IMR-90 (cell line): ENCODE measurements around the gene ANKDD1A. TPM values are rescaled to one million over a fixed set of nuclear protein-coding genes. Genes with fewer than 3 reads are reported as not detected.

ENCODE experiments used
- ATAC-seq: fragments of 200-7000 bp; cut with Tn5 transposase; 2 replicates; pipeline ENCODE4 v1.9.1; 2020; ENCODE audit warnings: low read depth, mild to moderate bottlenecking, moderate library complexity
- BruUV-seq: library from RNA; stranded (reverse); fragments of 400-500 nt; replicated peaks from 2 replicates; lab custom pipeline; 2021; lab: Mats Ljungman, UMichigan
- CTCF ChIA-PET: fragments of 300-600 bp; formaldehyde crosslinking; extraction: SDS; loops from one replicate; lab custom pipeline; 2021; ENCODE audit warnings: antibody characterized with exemption; lab: Yijun Ruan, JAX
- POLR2A ChIA-PET: fragments of 300-600 bp; sonication (Branson Sonifier 250); formaldehyde crosslinking; loops from one replicate; lab custom pipeline; 2022; ENCODE audit warnings: antibody characterized with exemption; ENCODE audit not compliant: unreplicated experiment; lab: Charles Lee
- DNase-seq: peaks from one replicate; pipeline ENCODE4 v3.0.0; 2013
- H2AFZ ChIP-seq: replicated peaks from 2 replicates; pipeline ENCODE3; 2013; ENCODE audit warnings: low read length, mild to moderate bottlenecking; ENCODE audit not compliant: poor library complexity
- H2AK5ac ChIP-seq: 2 replicates; pipeline ENCODE4 v1.6.1; 2013; ENCODE audit warnings: low read depth, low read length, inconsistent platforms
- H2AK9ac ChIP-seq: replicated peaks from 2 replicates; pipeline ENCODE3; 2013; ENCODE audit warnings: mild to moderate bottlenecking, low read depth, low read length, moderate library complexity; ENCODE audit not compliant: poor library complexity
- H2BK120ac ChIP-seq: 2 replicates; pipeline ENCODE4 v1.6.1; 2013; ENCODE audit warnings: low read depth, low read length, inconsistent platforms
- H2BK15ac ChIP-seq: 3 replicates; pipeline ENCODE4 v1.6.1; 2013; ENCODE audit warnings: low read depth, low read length, inconsistent platforms
- H2BK20ac ChIP-seq: 2 replicates; pipeline ENCODE4 v1.6.1; 2013; ENCODE audit warnings: low read depth, mild to moderate bottlenecking, inconsistent platforms, low read length, moderate library complexity
- H2BK5ac ChIP-seq: 2 replicates; pipeline ENCODE4 v1.6.1; 2013; ENCODE audit warnings: mild to moderate bottlenecking, low read depth, low read length, inconsistent platforms; ENCODE audit not compliant: poor library complexity, severe bottlenecking
- H3K14ac ChIP-seq: replicated peaks from 2 replicates; pipeline ENCODE4 v1.6.1; 2013; ENCODE audit warnings: low read depth, low read length, inconsistent platforms
- H3K18ac ChIP-seq: 2 replicates; pipeline ENCODE4 v1.6.1; 2013; ENCODE audit warnings: low read depth, low read length, control low read depth
- H3K23ac ChIP-seq: 2 replicates; pipeline ENCODE4 v1.6.1; 2013; ENCODE audit warnings: low read depth, low read length, inconsistent platforms
- H3K27ac ChIP-seq: 2 replicates; pipeline ENCODE4 v1.5.1; 2013; ENCODE audit warnings: mild to moderate bottlenecking, control low read depth, low read length; ENCODE audit not compliant: insufficient read depth
- H3K27me3 ChIP-seq: 2 replicates; pipeline ENCODE4 v1.6.1; 2013; ENCODE audit warnings: low read length; ENCODE audit not compliant: control insufficient read depth, insufficient read depth
- H3K36me3 ChIP-seq: 2 replicates; pipeline ENCODE4 v1.6.1; 2013; ENCODE audit warnings: low read length, mixed read lengths; ENCODE audit not compliant: control insufficient read depth, insufficient read depth
- H3K4ac ChIP-seq: 2 replicates; pipeline ENCODE4 v1.6.1; 2013; ENCODE audit warnings: low read depth, low read length, inconsistent platforms
- H3K4me1 ChIP-seq: 2 replicates; pipeline ENCODE4 v1.6.1; 2013; ENCODE audit warnings: low read length, mixed read lengths; ENCODE audit not compliant: control insufficient read depth, insufficient read depth
- H3K4me2 ChIP-seq: 2 replicates; pipeline ENCODE4 v1.6.1; 2013; ENCODE audit warnings: low read depth, mild to moderate bottlenecking, control low read depth, low read length, moderate library complexity
- H3K4me3 ChIP-seq: 2 replicates; pipeline ENCODE4 v1.5.1; 2013; ENCODE audit warnings: low read depth, mild to moderate bottlenecking, control low read depth, low read length, moderate library complexity; ENCODE audit not compliant: insufficient read depth
- H3K56ac ChIP-seq: 2 replicates; pipeline ENCODE4 v1.6.1; 2013; ENCODE audit warnings: low read length, inconsistent platforms; ENCODE audit not compliant: insufficient read depth; ENCODE audit errors: extremely low read depth
- H3K79me1 ChIP-seq, 2 experiments: 2 replicates each; pipeline ENCODE4 v1.6.1; 2013; ENCODE audit warnings: low read length in 2 of 2, inconsistent platforms in 1 of 2, low read depth in 1 of 2
- H3K9ac ChIP-seq: 2 replicates; pipeline ENCODE4 v1.6.1; 2013; ENCODE audit warnings: low read depth, low read length, control low read depth
- H3K9me1 ChIP-seq: 2 replicates; pipeline ENCODE4 v1.6.1; 2013; ENCODE audit warnings: low read length, inconsistent platforms; ENCODE audit not compliant: insufficient read depth
- H3K9me3 ChIP-seq: 2 replicates; pipeline ENCODE4 v1.6.1; 2013; ENCODE audit warnings: low read length; ENCODE audit not compliant: control insufficient read depth, insufficient read depth
- H4K20me1 ChIP-seq: 2 replicates; pipeline ENCODE4 v1.6.1; 2013; ENCODE audit warnings: low read length, inconsistent platforms; ENCODE audit not compliant: insufficient read depth
- H4K5ac ChIP-seq: 2 replicates; pipeline ENCODE4 v1.6.1; 2013; ENCODE audit warnings: mild to moderate bottlenecking, low read depth, low read length, control low read depth
- H4K8ac ChIP-seq, 2 experiments: 2 replicates each; pipeline ENCODE4 v1.6.1; 2013; ENCODE audit warnings: low read depth in 2 of 2, low read length in 2 of 2, control low read depth in 1 of 2, inconsistent platforms in 1 of 2
- H4K91ac ChIP-seq: 2 replicates; pipeline ENCODE4 v1.6.1; 2013; ENCODE audit warnings: low read depth, low read length, inconsistent platforms; ENCODE audit not compliant: insufficient read depth
- BHLHE40 ChIP-seq: fragments of 150-350 bp; IDR thresholded peaks from 2 replicates; pipeline ENCODE4 v1.6.1; 2016; ENCODE audit warnings: mild to moderate bottlenecking, low read depth, low read length
- CEBPB ChIP-seq: IDR thresholded peaks from 2 replicates; pipeline ENCODE4 v1.6.1; 2012; ENCODE audit warnings: low read depth, low read length, improper control_type of control experiment
- CHD1 ChIP-seq: IDR thresholded peaks from 2 replicates; pipeline ENCODE4 v1.6.1; 2012; ENCODE audit warnings: low read depth, low read length, improper control_type of control experiment
- CTCF ChIP-seq: conservative IDR thresholded peaks from 2 replicates; pipeline ENCODE4 v1.5.1; 2012; ENCODE audit warnings: mild to moderate bottlenecking, low read depth, low read length, improper control_type of control experiment
- ELK1 ChIP-seq: fragments of 150-350 bp; IDR thresholded peaks from 2 replicates; pipeline ENCODE4 v1.6.1; 2016; ENCODE audit warnings: low read depth, mild to moderate bottlenecking, low read length, moderate library complexity, borderline replicate concordance
- FOS ChIP-seq: fragments of 150-350 bp; IDR thresholded peaks from 2 replicates; pipeline ENCODE4 v1.6.1; 2016; ENCODE audit warnings: low read depth, low read length
- MAFK ChIP-seq: IDR thresholded peaks from 2 replicates; pipeline ENCODE4 v1.6.1; 2012; ENCODE audit warnings: low read depth, low read length, improper control_type of control experiment
- MAZ ChIP-seq: IDR thresholded peaks from 2 replicates; pipeline ENCODE4 v1.6.1; 2012; ENCODE audit warnings: low read depth, mild to moderate bottlenecking, low read length, improper control_type of control experiment, moderate library complexity, borderline replicate concordance
- MXI1 ChIP-seq: IDR thresholded peaks from 2 replicates; pipeline ENCODE4 v1.6.1; 2012; ENCODE audit warnings: low read depth, mild to moderate bottlenecking, low read length, moderate library complexity, borderline replicate concordance
- NFE2L2 ChIP-seq: fragments of 150-350 bp; IDR thresholded peaks from 2 replicates; pipeline ENCODE4 v1.6.1; 2016; ENCODE audit warnings: low read depth, mild to moderate bottlenecking, low read length
- POLR2A ChIP-seq: IDR thresholded peaks from 2 replicates; pipeline ENCODE4 v1.6.1; 2012; ENCODE audit warnings: mild to moderate bottlenecking, low read depth, low read length
- RAD21 ChIP-seq: IDR thresholded peaks from 2 replicates; pipeline ENCODE4 v1.6.1; 2012; ENCODE audit warnings: low read length, improper control_type of control experiment
- RCOR1 ChIP-seq: IDR thresholded peaks from 2 replicates; pipeline ENCODE4 v1.6.1; 2012; ENCODE audit warnings: mild to moderate bottlenecking, low read length, improper control_type of control experiment; ENCODE audit not compliant: insufficient replicate concordance
- RFX5 ChIP-seq: IDR thresholded peaks from 2 replicates; pipeline ENCODE4 v1.8.0; 2012; ENCODE audit warnings: low read depth, mild to moderate bottlenecking, low read length, moderate library complexity
- SMC3 ChIP-seq: fragments of 150-350 bp; IDR thresholded peaks from 2 replicates; pipeline ENCODE4 v1.6.1; 2016; ENCODE audit warnings: low read depth, mild to moderate bottlenecking, antibody characterized with exemption, low read length, moderate library complexity
- USF2 ChIP-seq: fragments of 150-350 bp; IDR thresholded peaks from 2 replicates; pipeline ENCODE4 v1.6.1; 2017; ENCODE audit warnings: mild to moderate bottlenecking, antibody characterized with exemption, low read length, low read depth
- WGBS, 2 experiments: methylation state at CpG; one replicate each; pipeline versions ENCODE4 v1.1.5 to v1.1.7; 2013; ENCODE audit warnings: missing lambda C conversion rate in 2 of 2; ENCODE audit not compliant: insufficient read length in 1 of 2; ENCODE audit errors: extremely low coverage in 2 of 2; 5-methylcytosine and 5-hydroxymethylcytosine counted together
- dilution Hi-C: fragments of 300-500 bp; cut with HindIII; formaldehyde crosslinking; loops from one replicate; pipeline ENCODE4 v1.14.3; 2018; ENCODE audit warnings: low sequenced_read_pairs; ENCODE audit not compliant: unreplicated experiment
- in situ Hi-C: fragments of 300-500 bp; cut with MboI; formaldehyde crosslinking; loops from 3 replicates; pipeline ENCODE4 v1.14.3; 2019; ENCODE audit warnings: low sequenced_read_pairs, inconsistent platforms, mixed read lengths
- intact Hi-C: fragments of 100-400 bp; cut with micrococcal nuclease; formaldehyde crosslinking; loops from 2 replicates; pipeline ENCODE4 v1.10.0; 2022
- polyA plus RNA-seq, 3 experiments: library from polyadenylated mRNA; depleted of rRNA; stranded (reverse); fragments of >200 nt; gene quantifications; 2 replicates each; pipeline ENCODE4 v1.2.3, GENCODE V29; 2012; ENCODE audit warnings: low replicate concordance in 1 of 3
- total RNA-seq: library from RNA; depleted of rRNA; stranded (reverse); fragments of >200 nt; gene quantifications from 2 replicates; pipeline ENCODE4 v1.2.3, GENCODE V29; 2012

ANKDD1A gene
- total and polyA plus RNA-seq, 2 of the 4 experiments (the other 2 are of a cell fraction): 3.6 to 4.9 TPM

- DNase-seq: peak; percentile 73
- Histone ChIP-seq H4K8ac (no peak overlapping the region; a peak in 1 of 4 replicates), H3K9me1 (no peaks in the 10 kb centered on the region; the same call in 1 of the 2 replicates), H2AFZ (no peak overlapping the region), H2BK15ac (no peak overlapping the region), H3K9me3 (no peaks in the 10 kb centered on the region), H4K5ac (no peak overlapping the region), H2BK20ac (peak overlapping the region; percentile 20; the same call in 1 of the 2 replicates), H3K14ac (no peak overlapping the region), H4K91ac (no peak overlapping the region), H2BK5ac (no peak overlapping the region), H3K23ac (no peak overlapping the region), H3K4me2 (no peak overlapping the region), H3K4me1 (no peaks in the 10 kb centered on the region), H3K4me3 (no peak overlapping the region), H2BK120ac (no peak overlapping the region), H3K9ac (no peak overlapping the region), H3K79me1 (peaks cover 3 to 35% of the 10 kb centered on the region in 2 experiments; a peak in 3 of 4 replicates), H3K27me3 (no peaks in the 10 kb centered on the region), H3K27ac (no peak overlapping the region), H2AK9ac (peak overlapping the region; percentile 2), H4K20me1 (no peaks in the 10 kb centered on the region; the same call in 1 of the 2 replicates), H3K4ac (no peak overlapping the region), H3K56ac (no peak overlapping the region), H2AK5ac (no peak overlapping the region), H3K36me3 (no peaks in the 10 kb centered on the region), H3K18ac (no peak overlapping the region)
- no peak for ATAC-seq
- in situ Hi-C loops (no loop called here), intact Hi-C loops (no loop called here), dilution Hi-C loops (no loop called here)
- WGBS, 2 experiments: no CpG with 5 or more reads among the region's 2 CpGs
- BruUV-seq: no TSS peak
- no peak for TF ChIP-seq FOS
- no peak for TF ChIP-seq NFE2L2
- no peak for TF ChIP-seq USF2
- TF ChIP-seq RCOR1: no peak
- TF ChIP-seq POLR2A: no peak
- no peak for TF ChIP-seq SMC3
- no peak for TF ChIP-seq ELK1
- TF ChIP-seq MAZ: no peak
- TF ChIP-seq RAD21: no peak
- no peak for TF ChIP-seq BHLHE40
- no peak for TF ChIP-seq RFX5
- no peak for TF ChIP-seq CEBPB
- no peak for TF ChIP-seq MXI1
- no peak for TF ChIP-seq CTCF
- no peak for TF ChIP-seq CHD1
- no peak for TF ChIP-seq MAFK
- CTCF ChIA-PET: no interaction called here
- POLR2A ChIA-PET: no interaction called here
Observed at GRCh38 chr15:64991536-64992135, 79.9 kb downstream of the ANKDD1A start.
